ENCODE results near the gene POLR3A. TPM values are rescaled to one million over a fixed set of nuclear protein-coding genes. Genes with fewer than 3 reads are reported as not detected.
A peak's percentile ranks its signal among the peaks of the same experiment; 100 is the strongest.
"Not testable (repeated sequence)": the region's sequence is repeated elsewhere in the genome, so short reads cannot be mapped to it uniquely, and the experiment has no call there.

Gene POLR3A
- total RNA-seq, result 10 to 100 TPM; 17.0 to 18.5 TPM

GRCh38 chr10:78029269-78030226 lies at the start of gene POLR3A:
Gene POLR3A, minus strand, starts transcription at chr10:78029515. Its CDS starts 108 bp downstream, at chr10:78029407.
- DNase-seq (peak; percentile 94), ATAC-seq (peak; percentile 66)
- H3K9me3 Mint-ChIP-seq (ENCODE audit: insufficient read depth), result no peaks in the 10 kb centered on the region
- no peaks in the 10 kb centered on the region for H3K27me3 Mint-ChIP-seq (ENCODE audit: low read depth)
- H3K4me3 Mint-ChIP-seq, result peak within 1 kb of the TSS; percentile 98
- CTCF ChIA-PET, result interaction anchor here (0.8 to 2.1 kb wide), 6 partner anchors 10 to 182 kb away, joined by 3 to 7 read pairs (median 3); no protein-coding TSS in a partner anchor
- H3K4me1 Mint-ChIP-seq (ENCODE audit: low read depth), result peaks cover 30% of the 10 kb centered on the region
- peaks cover 32% of the 10 kb centered on the region for H3K36me3 Mint-ChIP-seq (ENCODE audit: low read depth)
- POLR2A ChIA-PET, result interaction anchor here (0.9 kb wide), 1 partner anchor 290 kb away, joined by 3 read pairs; no protein-coding TSS in a partner anchor
- peak within 1 kb of the TSS; percentile 94 for H3K27ac Mint-ChIP-seq

GRCh38 chr10:78078539-78079330 lies 49.4 kb upstream of the POLR3A start:
- no peak for ATAC-seq
- Mint-ChIP-seq H3K27ac (no peak overlapping the region), H3K9me3 (ENCODE audit: insufficient read depth) (no peaks in the 10 kb centered on the region), H3K4me1 (ENCODE audit: low read depth) (no peaks in the 10 kb centered on the region), H3K4me3 (no peak overlapping the region), H3K27me3 (ENCODE audit: low read depth) (no peaks in the 10 kb centered on the region), H3K36me3 (ENCODE audit: low read depth) (peaks cover 2% of the 10 kb centered on the region)
- ChIA-PET CTCF (interaction anchor here (1.8 kb wide), 1 partner anchor 31 kb away, joined by 6 read pairs; no protein-coding TSS in a partner anchor), POLR2A (interaction anchor here (0.6 kb wide), 1 partner anchor 11 kb away, joined by 3 read pairs; no protein-coding TSS in a partner anchor)
- DNase-seq, result no peak

GRCh38 chr10:78075806-78076205 lies 46.5 kb upstream of the POLR3A start:
- H3K36me3 Mint-ChIP-seq (ENCODE audit: low read depth); H3K27me3 Mint-ChIP-seq (ENCODE audit: low read depth); DNase-seq; H3K4me3 Mint-ChIP-seq; H3K4me1 Mint-ChIP-seq (ENCODE audit: low read depth); CTCF ChIA-PET; POLR2A ChIA-PET; ATAC-seq; H3K27ac Mint-ChIP-seq; H3K9me3 Mint-ChIP-seq (ENCODE audit: insufficient read depth): not testable (repeated sequence)

GRCh38 chr10:78072504-78072903 lies 43.2 kb upstream of the POLR3A start:
- peaks cover under 1% of the 10 kb centered on the region for H3K4me1 Mint-ChIP-seq (ENCODE audit: low read depth)
- ChIA-PET CTCF (no interaction called here), POLR2A (no interaction called here)
- H3K27ac Mint-ChIP-seq, result no peak overlapping the region
- H3K4me3 Mint-ChIP-seq, result no peak overlapping the region
- H3K36me3 Mint-ChIP-seq (ENCODE audit: low read depth), result peaks cover 2% of the 10 kb centered on the region
- no peaks in the 10 kb centered on the region for H3K27me3 Mint-ChIP-seq (ENCODE audit: low read depth)
- ATAC-seq, result no peak
- no peak for DNase-seq
- H3K9me3 Mint-ChIP-seq (ENCODE audit: insufficient read depth), result no peaks in the 10 kb centered on the region

- DNase-seq (no peak), ATAC-seq (no peak)
- H3K4me3 Mint-ChIP-seq, result no peak overlapping the region
- no peaks in the 10 kb centered on the region for H3K27me3 Mint-ChIP-seq (ENCODE audit: low read depth)
- H3K27ac Mint-ChIP-seq, result no peak overlapping the region
- CTCF ChIA-PET, result interaction anchor here (1.5 kb wide), 1 partner anchor 25 kb away, joined by 6 read pairs; no protein-coding TSS in a partner anchor
- peaks cover 2% of the 10 kb centered on the region for H3K36me3 Mint-ChIP-seq (ENCODE audit: low read depth)
- peaks cover 6% of the 10 kb centered on the region for H3K4me1 Mint-ChIP-seq (ENCODE audit: low read depth)
- POLR2A ChIA-PET, result no interaction called here
- H3K9me3 Mint-ChIP-seq (ENCODE audit: insufficient read depth), result no peaks in the 10 kb centered on the region
Measured at GRCh38 chr10:78071857-78072179, 42.5 kb upstream of the POLR3A start.

GRCh38 chr10:78071140-78071856 lies 42.0 kb upstream of the POLR3A start:
- H3K27ac Mint-ChIP-seq, result no peak overlapping the region
- ChIA-PET POLR2A (no interaction called here), CTCF (interaction anchor here (1.5 kb wide), 1 partner anchor 24 kb away, joined by 6 read pairs; no protein-coding TSS in a partner anchor)
- no peaks in the 10 kb centered on the region for H3K27me3 Mint-ChIP-seq (ENCODE audit: low read depth)
- H3K4me1 Mint-ChIP-seq (ENCODE audit: low read depth), result peaks cover 10% of the 10 kb centered on the region
- no peak for DNase-seq
- no peak for ATAC-seq
- H3K9me3 Mint-ChIP-seq (ENCODE audit: insufficient read depth), result no peaks in the 10 kb centered on the region
- no peak overlapping the region for H3K4me3 Mint-ChIP-seq
- H3K36me3 Mint-ChIP-seq (ENCODE audit: low read depth), result peaks cover 2% of the 10 kb centered on the region

- Mint-ChIP-seq H3K4me1 (ENCODE audit: low read depth) (peaks cover 15% of the 10 kb centered on the region), H3K27ac (no peak overlapping the region), H3K4me3 (no peak overlapping the region), H3K9me3 (ENCODE audit: insufficient read depth) (no peaks in the 10 kb centered on the region), H3K36me3 (ENCODE audit: low read depth) (peaks cover 2% of the 10 kb centered on the region), H3K27me3 (ENCODE audit: low read depth) (no peaks in the 10 kb centered on the region)
- ChIA-PET POLR2A (no interaction called here), CTCF (interaction anchor here (1.5 kb wide), 1 partner anchor 23 kb away, joined by 6 read pairs; no protein-coding TSS in a partner anchor)
- ATAC-seq, result no peak
- no peak for DNase-seq
Measured at GRCh38 chr10:78070726-78071125, 41.4 kb upstream of the POLR3A start.

GRCh38 chr10:78070064-78070463 lies 40.7 kb upstream of the POLR3A start:
- H3K9me3 Mint-ChIP-seq (ENCODE audit: insufficient read depth); H3K27ac Mint-ChIP-seq; CTCF ChIA-PET; H3K27me3 Mint-ChIP-seq (ENCODE audit: low read depth); POLR2A ChIA-PET; ATAC-seq; DNase-seq; H3K36me3 Mint-ChIP-seq (ENCODE audit: low read depth); H3K4me3 Mint-ChIP-seq: not testable (repeated sequence)
- H3K4me1 Mint-ChIP-seq (ENCODE audit: low read depth), result peaks cover 19% of the 10 kb centered on the region

GRCh38 chr10:78069151-78069550 lies 39.8 kb upstream of the POLR3A start:
- Mint-ChIP-seq H3K36me3 (ENCODE audit: low read depth) (no peaks in the 10 kb centered on the region), H3K9me3 (ENCODE audit: insufficient read depth) (no peaks in the 10 kb centered on the region), H3K4me1 (ENCODE audit: low read depth) (peaks cover 20% of the 10 kb centered on the region), H3K27ac (no peak overlapping the region), H3K27me3 (ENCODE audit: low read depth) (no peaks in the 10 kb centered on the region), H3K4me3 (no peak overlapping the region)
- no peak for DNase-seq
- ChIA-PET CTCF (no interaction called here), POLR2A (no interaction called here)
- ATAC-seq, result no peak

GRCh38 chr10:78066728-78067430 lies 37.6 kb upstream of the POLR3A start:
- H3K4me1 Mint-ChIP-seq (ENCODE audit: low read depth), result peaks cover 42% of the 10 kb centered on the region
- H3K27me3 Mint-ChIP-seq (ENCODE audit: low read depth), result no peaks in the 10 kb centered on the region
- no peak for ATAC-seq
- no peak overlapping the region for H3K27ac Mint-ChIP-seq
- H3K4me3 Mint-ChIP-seq, result no peak overlapping the region
- no peaks in the 10 kb centered on the region for H3K36me3 Mint-ChIP-seq (ENCODE audit: low read depth)
- H3K9me3 Mint-ChIP-seq (ENCODE audit: insufficient read depth), result no peaks in the 10 kb centered on the region
- DNase-seq, result no peak
- ChIA-PET POLR2A (no interaction called here), CTCF (interaction anchor here (2.0 kb wide), 1 partner anchor 20 kb away, joined by 9 read pairs; no protein-coding TSS in a partner anchor)

GRCh38 chr10:78066012-78066411 lies 36.7 kb upstream of the POLR3A start:
- H3K4me3 Mint-ChIP-seq, result no peak overlapping the region
- no peaks in the 10 kb centered on the region for H3K9me3 Mint-ChIP-seq (ENCODE audit: insufficient read depth)
- ChIA-PET CTCF (interaction anchor here (2.0 kb wide), 1 partner anchor 19 kb away, joined by 9 read pairs; no protein-coding TSS in a partner anchor), POLR2A (no interaction called here)
- DNase-seq (no peak), ATAC-seq (no peak)
- no peaks in the 10 kb centered on the region for H3K36me3 Mint-ChIP-seq (ENCODE audit: low read depth)
- H3K27ac Mint-ChIP-seq, result peak overlapping the region; percentile 28
- peaks cover 51% of the 10 kb centered on the region for H3K4me1 Mint-ChIP-seq (ENCODE audit: low read depth)
- no peaks in the 10 kb centered on the region for H3K27me3 Mint-ChIP-seq (ENCODE audit: low read depth)
